Tibial nerve (tissue), 4 donors: ENCODE data around the gene URI1. TPM values are rescaled to one million over a fixed set of nuclear protein-coding genes. Genes with fewer than 3 reads are reported as not detected.
A peak's percentile ranks its signal among the peaks of the same experiment; 100 is the strongest.
"Not testable (repeated sequence)": the region's sequence is repeated elsewhere in the genome, so short reads cannot be mapped to it uniquely, and the experiment has no call there.

Experiments used
- DNase-seq, 2 donors: peaks; one replicate each; pipeline ENCODE4 v3.0.0-alpha.2; 2019; ENCODE audit warnings: low spot score in 2 of 2
- H3K27ac ChIP-seq, 4 donors: fragments of 200-600 bp; sonication (generic) in 3 of 4; one replicate each; pipeline ENCODE4 v1.5.1; 2017 to 2019; ENCODE audit warnings: mild to moderate bottlenecking in 1 of 4
- H3K27me3 ChIP-seq, 2 donors: fragments of 200-600 bp; sonication (generic) in 1 of 2; one replicate each; pipeline versions ENCODE4 v1.5.1 to v1.6.0; 2017 to 2019
- H3K36me3 ChIP-seq, 3 donors: fragments of 200-600 bp; sonication (generic); one replicate each; pipeline ENCODE4 v1.5.1; 2018 to 2019
- H3K4me1 ChIP-seq, 4 donors: fragments of 200-600 bp; sonication (generic) in 3 of 4; one replicate each; pipeline ENCODE4 v1.5.1; 2017 to 2019
- H3K4me3 ChIP-seq, 4 donors: fragments of 200-600 bp; sonication (generic) in 3 of 4; one replicate each; pipeline ENCODE4 v1.5.1; 2017 to 2019; ENCODE audit warnings: mild to moderate bottlenecking in 1 of 4, moderate library complexity in 1 of 4
- H3K9me3 ChIP-seq, 4 donors: fragments of 200-600 bp; sonication (generic) in 3 of 4; one replicate each; pipeline ENCODE4 v1.5.1; 2017 to 2019
- EP300 ChIP-seq, 2 donors: sonication (generic); formaldehyde crosslinking; IDR thresholded peaks; one replicate each; pipeline ENCODE4 v1.6.1; 2017; ENCODE audit warnings: antibody characterized with exemption in 2 of 2, mild to moderate bottlenecking in 1 of 2
- POLR2A ChIP-seq, 2 donors: fragments of 450-650 bp; IDR thresholded peaks; one replicate each; pipeline ENCODE4 v1.6.1; 2017; ENCODE audit warnings: antibody characterized with exemption in 2 of 2, mild to moderate bottlenecking in 2 of 2, moderate library complexity in 2 of 2
- WGBS, 2 donors: methylation state at CpG; one replicate each; pipeline ENCODE4 v1.1.5; 2018; 5-methylcytosine and 5-hydroxymethylcytosine counted together
- total RNA-seq, 4 donors: library from RNA; depleted of rRNA; stranded (reverse); fragments of >200 nt; gene quantifications; one replicate each; pipeline ENCODE4 v1.1.0, GENCODE V29; 2016
- TF ChIP-seq, protein P1 (sequence below), 5 experiments: fragments of 200-600 bp in 3 of 5; fragments of 450-650 bp in 2 of 5; sonication (generic) in 3 of 5; IDR thresholded peaks; one replicate each; pipeline ENCODE4 v1.5.1; 2016 to 2019; ENCODE audit warnings: antibody characterized with exemption in 5 of 5, mild to moderate bottlenecking in 3 of 5, moderate library complexity in 2 of 5

The URI1 gene
- total RNA-seq, 4 donors from 2014 or later = 43.8 to 67.8 (median 59.1) TPM

DNA sequence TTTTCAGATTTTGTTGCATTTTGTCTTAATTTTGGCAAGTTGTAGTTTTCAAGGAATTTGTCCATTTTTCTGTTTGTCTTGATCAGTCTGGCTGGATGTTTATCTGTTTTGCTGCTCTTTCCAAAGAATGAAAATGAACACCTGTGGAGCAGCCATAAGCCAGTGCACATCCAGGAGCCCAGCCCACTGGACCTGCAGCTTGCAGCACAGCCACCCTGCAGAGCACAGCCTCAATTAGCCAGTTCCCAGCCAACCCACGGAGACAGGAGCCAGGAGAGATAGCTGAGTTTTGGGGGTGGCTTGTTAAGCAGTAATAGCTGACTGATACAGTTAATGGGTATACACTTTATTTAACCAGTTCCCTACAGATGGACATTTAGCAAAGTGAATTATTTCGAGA, 38.0 kb upstream of the URI1 start:
- TF ChIP-seq, protein P1, sequence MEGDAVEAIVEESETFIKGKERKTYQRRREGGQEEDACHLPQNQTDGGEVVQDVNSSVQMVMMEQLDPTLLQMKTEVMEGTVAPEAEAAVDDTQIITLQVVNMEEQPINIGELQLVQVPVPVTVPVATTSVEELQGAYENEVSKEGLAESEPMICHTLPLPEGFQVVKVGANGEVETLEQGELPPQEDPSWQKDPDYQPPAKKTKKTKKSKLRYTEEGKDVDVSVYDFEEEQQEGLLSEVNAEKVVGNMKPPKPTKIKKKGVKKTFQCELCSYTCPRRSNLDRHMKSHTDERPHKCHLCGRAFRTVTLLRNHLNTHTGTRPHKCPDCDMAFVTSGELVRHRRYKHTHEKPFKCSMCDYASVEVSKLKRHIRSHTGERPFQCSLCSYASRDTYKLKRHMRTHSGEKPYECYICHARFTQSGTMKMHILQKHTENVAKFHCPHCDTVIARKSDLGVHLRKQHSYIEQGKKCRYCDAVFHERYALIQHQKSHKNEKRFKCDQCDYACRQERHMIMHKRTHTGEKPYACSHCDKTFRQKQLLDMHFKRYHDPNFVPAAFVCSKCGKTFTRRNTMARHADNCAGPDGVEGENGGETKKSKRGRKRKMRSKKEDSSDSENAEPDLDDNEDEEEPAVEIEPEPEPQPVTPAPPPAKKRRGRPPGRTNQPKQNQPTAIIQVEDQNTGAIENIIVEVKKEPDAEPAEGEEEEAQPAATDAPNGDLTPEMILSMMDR (IDR thresholded peaks at IDR 0.05) = no peak
- no peak for TF ChIP-seq POLR2A (IDR thresholded peaks at IDR 0.05)
- TF ChIP-seq EP300 (IDR thresholded peaks at IDR 0.05) = no peak
- Histone ChIP-seq H3K27ac (no peak overlapping the region), H3K36me3 (no peaks in the 10 kb centered on the region), H3K4me3 (no peak overlapping the region), H3K9me3 (peaks cover 0 to 7% (median 0%) of the 10 kb centered on the region in 4 donors), H3K27me3 (peaks cover 0 to 4% of the 10 kb centered on the region in 2 donors), H3K4me1 (no peaks in the 10 kb centered on the region)
- no peak for DNase-seq
- WGBS, 2 donors = 49 to 70% methylated on average over 2 of the region's 2 CpGs

DNA sequence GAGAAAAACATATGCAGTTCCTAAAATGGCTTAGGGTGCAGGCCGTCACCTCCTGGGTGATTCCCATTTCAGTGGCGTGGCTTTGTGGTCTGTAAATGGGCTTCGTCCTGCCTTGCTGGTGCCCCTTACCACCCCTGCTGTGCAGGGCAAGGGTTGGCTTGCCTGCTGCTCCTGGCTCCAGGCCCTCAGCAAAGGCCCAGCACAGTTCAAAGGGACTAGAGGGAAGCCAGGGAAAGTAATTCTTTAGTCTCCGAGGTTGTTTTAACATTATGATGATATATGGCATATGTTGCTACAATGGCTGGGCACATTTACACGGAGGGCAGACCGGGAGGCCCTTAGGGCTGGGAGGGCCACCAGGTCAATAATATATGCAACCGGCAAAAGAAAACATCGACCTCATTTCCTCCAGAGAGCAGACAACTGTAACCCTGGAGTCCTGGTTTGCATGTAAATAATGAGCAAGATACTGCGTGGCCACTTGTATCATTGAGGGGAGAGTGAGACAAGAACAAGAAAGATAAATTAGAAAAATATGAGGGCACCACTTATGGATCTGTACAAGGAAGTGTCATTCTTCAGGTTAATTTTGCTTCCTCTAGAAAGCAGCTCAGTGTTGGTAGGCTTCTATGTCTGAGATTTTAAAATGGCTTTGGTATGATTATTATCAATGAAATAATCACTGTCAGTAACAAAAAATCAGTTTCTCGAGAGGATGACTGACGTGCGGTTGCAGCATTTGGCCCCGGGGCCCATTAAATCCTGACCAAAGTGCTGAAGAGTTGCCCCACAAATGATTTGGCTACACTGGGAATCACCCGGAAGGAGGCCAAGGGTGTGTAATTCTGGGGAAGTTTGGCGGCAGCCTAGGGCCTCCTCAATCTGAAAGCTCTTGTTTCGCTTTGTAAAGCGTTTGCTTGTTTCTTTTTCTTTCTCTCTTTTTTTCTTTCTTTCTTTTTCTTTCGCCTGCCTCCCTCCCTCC, 32.8 kb upstream of the URI1 start:
- 35 to 47% methylated on average over 18 of the region's 18 CpGs for WGBS, 2 donors
- Histone ChIP-seq H3K9me3 (peaks cover 0 to 3% (median 0%) of the 10 kb centered on the region in 4 donors), H3K27me3 (no peaks in the 10 kb centered on the region), H3K4me1 (no peaks in the 10 kb centered on the region), H3K4me3 (no peak overlapping the region), H3K27ac (peak overlapping the region in 1 of 4 donors; percentile 7), H3K36me3 (no peaks in the 10 kb centered on the region)
- TF ChIP-seq EP300 (IDR thresholded peaks at IDR 0.05) (no peak), POLR2A (IDR thresholded peaks at IDR 0.05) (no peak)
- TF ChIP-seq, protein P1 (IDR thresholded peaks at IDR 0.05) = no peak
- DNase-seq = no peak

DNA sequence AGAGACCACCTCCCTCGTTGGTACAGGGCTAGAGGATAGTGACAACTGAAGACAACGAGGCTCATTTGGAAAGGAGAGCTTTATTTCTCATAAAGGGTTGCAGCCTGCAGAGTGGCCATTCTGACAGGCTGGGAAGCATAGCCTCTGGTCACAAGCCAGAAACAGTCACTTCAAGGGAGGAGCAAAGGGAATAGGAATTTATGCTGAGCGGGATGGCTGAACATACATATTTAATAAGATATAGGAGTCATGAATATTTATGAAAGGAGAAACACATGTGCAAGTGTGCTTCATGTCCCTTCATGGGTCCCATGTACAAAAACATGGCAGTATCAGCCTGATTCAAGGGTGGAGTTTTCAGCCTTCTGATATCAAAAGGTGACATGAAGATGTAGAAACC, 27.1 kb upstream of the URI1 start:
- H3K9me3 ChIP-seq = no peaks in the 10 kb centered on the region
- no peak overlapping the region for H3K4me3 ChIP-seq
- TF ChIP-seq EP300 (IDR thresholded peaks at IDR 0.05) (no peak), POLR2A (IDR thresholded peaks at IDR 0.05) (no peak)
- no peaks in the 10 kb centered on the region for H3K27me3 ChIP-seq
- H3K27ac ChIP-seq = no peak overlapping the region
- WGBS, 2 donors = 39 to 63% methylated on average over 3 of the region's 3 CpGs
- DNase-seq = no peak
- H3K36me3 ChIP-seq = no peaks in the 10 kb centered on the region
- H3K4me1 ChIP-seq = no peaks in the 10 kb centered on the region

DNA sequence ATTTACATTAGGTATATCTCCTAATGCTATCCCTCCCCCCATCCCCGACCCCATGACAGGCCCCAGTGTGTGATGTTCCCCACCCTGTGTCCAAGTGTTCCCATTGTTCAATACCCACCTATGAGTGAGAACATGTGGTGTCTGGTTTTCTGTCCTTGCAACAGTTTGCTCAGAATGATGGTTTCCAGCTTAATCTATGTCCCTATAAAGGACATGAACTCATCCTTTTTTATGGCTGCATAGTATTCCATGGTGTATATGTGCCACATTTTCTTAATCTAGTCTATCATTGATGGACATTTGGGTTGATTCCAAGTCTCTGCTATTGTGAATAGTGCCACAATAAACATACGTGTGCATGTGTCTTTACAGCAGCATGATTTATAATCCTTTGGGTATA, 26.2 kb upstream of the URI1 start:
- 93 to 95% methylated on average over 2 of the region's 2 CpGs for WGBS, 2 donors
- H3K4me1 ChIP-seq, H3K36me3 ChIP-seq, DNase-seq, H3K27me3 ChIP-seq, H3K27ac ChIP-seq, H3K9me3 ChIP-seq, H3K4me3 ChIP-seq: not testable (repeated sequence)

DNA sequence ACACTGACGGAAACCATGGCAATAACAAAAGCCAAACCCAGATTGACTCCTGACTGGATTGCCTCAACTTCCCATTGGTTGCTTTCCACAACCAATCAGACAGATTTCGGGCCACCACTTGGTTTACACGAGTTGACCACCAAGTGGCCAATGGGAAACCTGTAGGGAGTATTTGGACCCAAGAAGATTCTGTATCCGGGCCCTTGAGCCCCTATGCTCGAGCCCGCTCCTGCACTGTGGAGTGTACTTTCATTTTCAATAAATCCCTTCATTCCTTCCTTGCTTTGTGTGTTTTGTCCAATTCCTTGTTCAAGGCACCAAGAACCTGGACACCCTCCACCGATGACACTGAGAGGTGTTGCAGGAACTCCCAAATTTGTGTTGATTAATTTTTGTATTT, 24.1 kb upstream of the URI1 start:
- H3K4me1 ChIP-seq = no peaks in the 10 kb centered on the region
- no peaks in the 10 kb centered on the region for H3K9me3 ChIP-seq
- no peaks in the 10 kb centered on the region for H3K27me3 ChIP-seq
- no peak for DNase-seq
- no peak overlapping the region for H3K27ac ChIP-seq
- TF ChIP-seq, protein P1 (IDR thresholded peaks at IDR 0.05) = no peak
- TF ChIP-seq EP300 (IDR thresholded peaks at IDR 0.05) (no peak), POLR2A (IDR thresholded peaks at IDR 0.05) (no peak)
- no peak overlapping the region for H3K4me3 ChIP-seq
- WGBS, 2 donors = 83 to 87% methylated on average over 7 of the region's 7 CpGs
- H3K36me3 ChIP-seq = no peaks in the 10 kb centered on the region

DNA sequence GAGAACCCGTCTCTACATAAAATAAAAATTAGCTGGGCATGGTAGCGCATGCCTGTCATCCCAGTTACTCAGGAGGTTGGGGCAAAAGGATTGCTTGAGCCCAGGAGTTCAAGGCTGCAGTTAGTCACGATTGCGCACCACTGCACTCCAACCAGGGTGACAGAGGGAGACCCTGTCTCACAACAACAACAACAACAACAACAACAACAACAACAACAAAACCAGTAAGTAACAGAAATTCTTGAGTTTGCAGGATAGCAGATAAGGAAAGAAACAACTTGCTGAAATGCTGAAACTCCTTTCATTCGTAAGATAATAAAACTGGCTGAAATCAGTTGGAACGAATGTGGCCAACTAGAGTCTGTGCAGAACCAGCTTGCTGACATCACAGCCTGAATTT, 23.1 kb upstream of the URI1 start:
- H3K4me3 ChIP-seq = no peak overlapping the region
- 80 to 82% methylated on average over 6 of the region's 6 CpGs for WGBS, 2 donors
- H3K27ac ChIP-seq = no peak overlapping the region
- no peaks in the 10 kb centered on the region for H3K9me3 ChIP-seq
- no peaks in the 10 kb centered on the region for H3K4me1 ChIP-seq
- no peaks in the 10 kb centered on the region for H3K36me3 ChIP-seq
- no peak for DNase-seq
- H3K27me3 ChIP-seq = no peaks in the 10 kb centered on the region
- no peak for TF ChIP-seq EP300 (IDR thresholded peaks at IDR 0.05)
- no peak for TF ChIP-seq POLR2A (IDR thresholded peaks at IDR 0.05)
- TF ChIP-seq, protein P1 (IDR thresholded peaks at IDR 0.05) = no peak
